HG02610 (cell line): ENCODE measurements around the gene ACTL8.

ENCODE experiments used
- ATAC-seq: cut with Tn5 transposase; IDR thresholded peaks from one replicate; pipeline ENCODE4 v1.9.1; 2021; ENCODE audit warnings: mild to moderate bottlenecking, moderate library complexity; ENCODE audit not compliant: unreplicated experiment

Gene ACTL8

DNA sequence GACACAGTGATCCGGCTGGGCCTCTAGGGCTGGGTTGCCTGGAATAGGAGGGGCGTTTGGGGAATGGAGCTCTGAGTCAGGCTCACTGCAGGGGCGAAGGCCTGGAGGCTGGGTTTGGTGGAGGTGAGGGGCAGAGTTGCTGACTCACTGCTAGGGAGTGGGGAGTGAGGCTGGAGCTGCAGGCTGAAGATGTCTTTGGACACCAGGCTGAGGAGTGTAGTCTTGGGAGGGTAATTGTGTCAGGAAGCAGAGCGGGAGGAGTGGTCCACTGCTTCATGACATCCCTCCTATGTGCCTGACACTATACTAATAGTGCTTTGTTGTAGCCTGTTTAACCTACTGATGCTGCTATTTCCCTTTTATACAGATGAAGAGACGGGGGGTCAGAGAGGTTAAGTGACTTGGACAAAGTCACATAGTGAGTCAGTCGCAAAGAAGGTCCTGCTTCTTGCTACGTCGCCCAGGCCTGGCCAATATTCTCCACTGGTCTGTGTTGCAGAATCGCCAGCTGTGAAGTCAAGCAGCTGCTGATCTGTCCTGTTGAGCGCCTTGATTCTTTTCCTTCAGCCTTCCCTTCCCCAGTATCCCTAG, 13.6 kb downstream of the ACTL8 start:
- no peak for ATAC-seq

DNA sequence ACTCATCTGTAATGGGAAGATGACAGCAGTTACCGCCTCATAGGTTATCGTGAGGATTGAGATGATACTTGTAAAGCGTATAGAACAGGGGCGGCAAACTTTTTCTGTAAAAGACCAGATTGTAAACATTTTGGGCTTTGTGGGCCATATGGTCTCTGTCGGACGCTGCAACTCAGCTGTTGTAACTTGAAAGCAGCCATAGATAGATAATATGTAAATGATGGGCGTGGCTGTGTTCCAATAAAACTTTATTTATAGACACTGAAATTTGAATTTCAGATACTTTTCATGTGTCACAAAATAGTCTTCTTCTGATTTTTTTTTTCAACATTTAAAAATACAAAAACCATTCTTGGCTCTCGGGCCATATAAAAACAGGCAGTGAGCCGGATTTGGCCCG, 15.8 kb downstream of the ACTL8 start:
- ATAC-seq = no peak

DNA sequence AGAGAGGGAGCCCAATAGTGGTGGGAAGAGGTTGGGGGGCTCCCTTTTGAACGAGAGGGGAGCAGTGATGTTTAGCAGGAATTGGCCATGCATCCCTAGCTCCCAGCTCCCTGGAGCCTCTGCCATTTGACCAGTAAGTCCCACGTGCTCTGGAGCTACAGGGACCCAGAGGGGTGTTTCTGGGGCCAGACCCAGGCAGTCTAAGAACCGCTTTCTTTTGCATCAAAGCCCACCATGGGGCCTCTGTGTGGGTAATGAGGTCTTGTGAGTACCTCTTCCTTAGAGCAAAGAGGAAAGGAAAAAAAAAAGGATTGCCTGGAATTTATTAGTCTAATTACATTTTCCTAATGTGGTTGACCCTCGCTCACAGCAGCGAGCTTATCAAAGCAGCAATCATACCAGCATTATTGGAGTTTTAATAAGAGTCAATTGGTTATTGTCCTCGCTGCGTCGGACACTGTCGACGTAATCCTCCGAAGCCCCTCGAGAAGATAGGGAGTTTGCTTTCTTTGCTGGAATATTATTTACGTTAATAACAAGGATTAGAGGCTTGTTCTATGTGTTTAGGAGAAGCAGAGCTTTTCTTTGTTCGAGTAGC, 17.6 kb downstream of the ACTL8 start:
- ATAC-seq = no peak

DNA sequence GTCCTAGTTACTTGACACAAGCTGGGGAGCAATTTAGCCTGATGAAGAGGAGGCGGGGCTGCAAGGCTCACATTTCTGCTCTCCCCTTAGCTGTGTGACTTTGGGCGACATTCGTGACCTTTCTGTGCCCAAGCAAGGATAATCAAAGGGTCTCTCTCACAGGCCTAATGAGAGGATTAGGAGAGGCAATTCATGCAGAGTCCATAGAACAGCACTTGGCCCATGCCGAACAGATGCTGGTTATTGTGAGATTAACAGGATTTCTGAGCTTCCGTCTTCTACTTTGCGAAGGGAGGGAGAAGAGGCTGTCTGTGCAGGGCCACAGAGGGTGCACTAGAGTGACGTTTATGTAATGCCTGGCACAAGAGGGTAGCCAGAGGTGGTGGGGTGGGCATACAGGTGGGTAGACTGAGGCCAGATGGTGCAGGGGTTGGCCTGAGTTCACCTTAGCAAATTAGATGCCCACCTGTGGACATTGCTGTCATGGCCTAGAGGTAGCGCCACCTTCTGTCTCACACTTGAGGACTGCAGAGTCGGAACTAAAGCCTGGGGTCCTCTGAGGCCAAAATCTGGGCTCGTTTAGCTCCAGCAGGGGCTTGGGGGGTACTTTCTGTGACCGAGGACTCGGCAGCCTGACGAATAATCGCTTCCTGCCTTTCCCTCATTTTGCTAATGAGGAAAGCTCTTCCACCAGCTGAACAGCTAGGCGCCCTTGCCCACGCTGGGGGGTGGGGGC, 18.6 kb downstream of the ACTL8 start:
- ATAC-seq = no peak

DNA sequence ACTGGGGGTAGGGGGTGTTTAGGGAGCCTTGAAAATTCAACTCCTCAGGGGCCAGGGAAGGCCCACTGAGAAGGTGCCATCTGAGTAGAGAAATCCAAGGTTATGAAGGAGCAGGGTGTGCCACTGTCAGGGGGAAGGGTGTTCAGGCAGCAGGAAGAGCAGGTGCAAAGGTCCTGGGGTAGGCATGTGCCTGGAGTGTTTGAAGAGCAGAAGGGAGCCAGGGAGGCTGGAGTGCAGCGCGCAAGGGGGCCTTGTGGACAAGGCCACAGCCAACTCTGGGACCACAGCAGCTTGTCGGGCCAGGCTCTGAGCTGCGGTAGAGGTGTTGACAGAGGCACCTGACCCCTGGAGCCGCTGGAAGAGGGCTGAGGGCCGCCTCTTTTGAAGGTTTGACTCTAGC, 19.3 kb downstream of the ACTL8 start:
- no peak for ATAC-seq

DNA sequence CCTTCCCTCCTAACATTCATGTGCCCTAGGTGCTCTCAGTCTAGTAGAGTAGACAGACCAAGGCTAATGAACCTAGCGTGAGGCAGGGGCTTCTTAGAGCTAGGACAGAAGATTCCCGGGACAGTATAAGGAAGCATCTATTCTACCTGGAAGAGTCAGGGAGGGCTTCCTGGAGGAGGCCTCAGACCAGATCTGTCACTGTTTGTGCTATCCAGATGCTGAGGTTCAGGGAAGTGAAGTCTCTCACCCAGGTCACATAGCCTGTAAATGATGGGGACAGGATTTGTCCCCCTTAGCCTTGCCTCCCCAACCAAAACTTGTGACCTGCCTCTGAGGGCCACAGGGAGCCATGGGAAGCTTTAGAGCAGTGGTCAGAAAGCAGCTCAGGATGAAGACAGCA, 20.7 kb downstream of the ACTL8 start:
- ATAC-seq = no peak

DNA sequence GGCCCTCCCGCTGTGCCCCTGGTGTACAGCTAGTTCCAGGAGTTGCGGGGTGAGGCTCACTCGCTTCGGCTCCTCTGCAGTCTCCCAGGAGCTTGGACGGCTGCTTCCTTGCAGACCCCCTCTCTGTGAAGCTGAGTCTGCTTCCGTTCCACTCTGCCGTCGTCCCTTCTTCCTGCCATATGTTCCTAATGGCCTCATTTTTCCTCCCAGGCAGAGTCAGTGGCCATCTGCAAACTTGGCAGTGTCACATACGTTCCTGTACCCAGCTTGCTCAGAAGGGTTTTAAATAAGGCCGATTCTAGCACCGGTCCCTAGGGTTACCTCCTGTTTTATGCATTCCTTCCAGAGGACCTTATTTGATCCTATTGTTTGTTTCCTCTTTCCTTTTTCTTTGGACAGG, 21.3 kb downstream of the ACTL8 start:
- no peak for ATAC-seq

DNA sequence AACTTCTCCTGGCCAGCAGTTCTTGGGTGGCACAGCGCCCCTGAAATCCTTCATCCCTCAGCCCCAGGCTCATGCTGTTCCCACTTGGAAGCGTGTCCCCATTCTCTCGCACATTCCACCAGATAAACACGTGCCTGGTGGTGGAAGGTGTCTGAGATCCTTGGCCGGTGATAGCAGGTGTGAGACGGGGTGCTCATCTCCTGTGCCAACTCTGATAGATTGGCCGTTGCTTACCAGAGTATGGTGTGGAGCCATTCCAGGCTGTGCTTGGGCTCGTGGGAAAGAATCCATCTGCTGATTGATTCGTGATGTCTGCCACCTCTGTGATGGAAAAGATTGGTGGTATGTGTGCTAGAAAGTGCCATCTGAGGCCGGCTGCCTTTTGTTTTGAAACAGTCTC, 22.2 kb downstream of the ACTL8 start:
- no peak for ATAC-seq

DNA sequence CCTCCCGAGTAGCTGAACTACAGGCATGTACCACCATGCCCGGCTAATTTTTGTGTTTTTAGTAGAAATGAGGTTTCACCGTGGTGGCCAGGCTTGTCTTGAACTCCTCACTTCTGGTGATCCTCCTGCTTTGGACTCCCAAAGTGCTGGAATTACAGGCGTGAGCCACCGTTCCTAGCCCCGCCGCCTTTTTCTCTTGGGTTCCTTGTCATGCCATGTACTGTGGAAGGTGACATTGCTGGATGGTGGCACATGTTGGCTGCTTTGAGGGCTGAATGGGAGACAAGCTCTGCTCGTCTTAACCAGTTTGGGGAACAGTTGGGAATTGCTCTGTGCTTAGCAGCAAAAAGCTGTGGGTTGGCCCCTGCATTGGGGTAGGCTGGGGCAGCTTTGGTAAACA, 22.7 kb downstream of the ACTL8 start:
- no peak for ATAC-seq

DNA sequence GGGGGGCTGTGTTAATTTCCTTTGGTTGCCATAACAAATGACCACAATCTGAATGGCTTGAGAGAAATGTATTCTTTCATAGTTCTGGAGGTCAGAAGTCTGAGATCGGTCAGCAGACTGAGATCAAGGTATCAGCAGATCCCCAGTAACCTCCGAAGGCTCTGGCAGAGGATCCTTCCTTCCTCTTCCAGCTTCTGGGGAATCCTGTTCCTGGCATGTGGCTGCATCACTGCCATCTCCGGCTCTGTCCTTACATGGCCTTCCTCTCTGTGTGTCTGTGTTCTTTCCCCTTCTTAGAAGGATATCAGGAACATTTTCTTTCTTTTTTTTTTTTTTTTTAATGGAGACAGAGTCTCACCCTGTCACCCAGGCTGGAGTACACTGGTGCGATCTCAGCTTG, 25.8 kb downstream of the ACTL8 start:
- no peak for ATAC-seq

DNA sequence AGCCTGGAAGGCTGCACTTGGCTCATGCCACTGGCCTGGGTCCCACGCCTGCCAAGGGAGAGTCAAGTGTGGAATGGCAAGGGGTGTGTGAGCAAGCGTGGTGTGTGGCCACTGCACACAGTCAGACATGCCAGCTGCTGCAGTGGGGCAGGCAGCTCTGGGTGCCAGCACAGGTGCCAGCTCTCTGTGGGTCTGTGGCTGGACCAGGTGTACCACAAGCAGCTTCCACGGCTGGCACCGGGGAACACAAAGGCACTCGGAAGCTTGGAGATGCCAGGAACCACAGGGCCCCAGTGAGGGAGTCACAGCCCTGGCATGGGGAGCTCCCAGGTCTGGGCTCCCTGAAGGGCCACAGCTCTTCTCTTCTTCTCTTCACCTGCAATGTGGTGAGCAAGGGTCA, 34.8 kb downstream of the ACTL8 start:
- ATAC-seq = no peak

DNA sequence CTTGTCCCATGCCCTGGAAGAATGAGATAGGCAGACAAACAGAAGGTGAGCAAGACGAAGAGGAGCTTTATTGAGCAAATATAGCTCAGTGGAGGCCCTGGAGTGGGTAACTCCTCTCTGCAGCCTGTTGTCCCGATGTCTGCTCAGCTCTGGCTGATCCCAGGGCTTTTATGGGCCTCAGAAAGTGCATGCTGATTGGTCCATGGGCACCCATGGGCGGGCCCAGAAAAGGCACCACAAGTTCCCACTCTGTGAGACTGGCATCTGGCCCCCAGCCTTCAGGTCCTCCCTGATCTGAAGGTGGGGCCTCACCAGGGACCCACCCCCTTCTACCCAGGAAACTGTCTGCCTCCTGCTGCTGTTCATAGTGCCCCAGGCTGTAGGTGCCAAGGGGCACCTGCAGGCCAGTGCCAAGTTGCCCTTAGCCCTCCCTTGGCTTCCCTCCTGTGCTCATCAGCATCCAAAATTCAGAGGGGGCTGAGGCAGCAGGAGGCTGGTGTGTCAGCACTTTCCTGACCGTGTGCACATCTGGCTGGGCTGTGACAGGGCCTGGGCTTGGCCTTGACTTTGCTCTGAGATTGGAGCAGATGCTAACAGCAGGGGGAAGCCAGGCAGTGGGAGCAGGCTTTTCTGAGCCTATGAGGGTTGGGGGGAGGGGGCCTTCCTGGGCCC, 35.4 kb downstream of the ACTL8 start:
- ATAC-seq = no peak

DNA sequence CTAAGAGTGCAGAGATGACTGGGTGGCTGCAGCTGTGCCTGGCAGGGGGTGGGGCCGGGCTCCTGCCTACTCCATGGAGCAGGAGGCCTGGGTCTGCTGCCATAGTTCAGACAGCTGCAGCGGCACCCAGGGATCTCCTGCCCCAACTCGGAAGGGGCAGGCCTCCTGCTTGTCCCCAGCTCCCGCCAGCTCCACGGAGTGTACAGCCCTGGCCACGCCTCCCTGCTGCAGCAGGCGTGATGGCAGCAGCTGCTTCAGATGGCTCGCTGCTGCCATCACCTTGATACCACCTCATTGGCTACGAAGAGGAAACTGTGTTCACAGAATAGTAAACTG, 35.9 kb downstream of the ACTL8 start:
- no peak for ATAC-seq

DNA sequence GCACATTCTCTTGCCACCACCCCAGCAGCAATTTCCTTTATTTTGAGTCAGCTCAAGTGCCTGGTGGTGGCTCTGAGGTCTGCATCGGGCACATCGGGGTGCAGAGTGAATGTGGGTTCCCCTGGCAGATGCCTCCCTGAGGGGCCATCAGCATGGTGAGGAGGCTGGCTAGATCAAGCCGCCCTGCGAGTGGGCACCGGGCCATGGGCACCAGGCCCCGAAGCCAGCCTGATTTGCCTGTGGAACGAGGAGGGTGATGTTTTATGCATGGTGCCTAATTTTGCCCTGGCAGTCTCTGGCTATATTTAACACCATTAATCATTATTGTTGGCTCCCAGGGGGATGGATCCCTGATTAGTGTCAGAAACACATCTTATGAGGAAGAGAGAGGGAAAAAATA, 36.3 kb downstream of the ACTL8 start:
- no peak for ATAC-seq

DNA sequence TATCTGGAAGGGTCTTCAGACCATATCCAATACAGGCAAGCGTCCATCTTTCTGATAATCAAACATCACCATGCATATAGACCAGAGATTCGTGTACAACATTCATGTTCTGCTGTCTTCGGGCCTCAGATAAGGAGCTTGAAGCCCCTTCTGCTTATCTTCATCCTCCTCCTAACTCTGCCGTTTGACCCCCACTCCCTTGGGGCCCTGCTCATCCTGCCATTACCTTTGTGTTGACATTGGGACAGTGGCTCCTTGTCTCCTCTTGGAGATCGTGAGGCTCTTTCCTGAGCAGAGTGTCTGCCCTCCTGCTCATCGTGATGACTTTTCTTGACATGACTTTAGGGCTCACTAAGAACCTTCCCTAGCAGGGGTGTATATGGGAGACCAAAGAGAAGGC, 37.3 kb downstream of the ACTL8 start:
- ATAC-seq = no peak

DNA sequence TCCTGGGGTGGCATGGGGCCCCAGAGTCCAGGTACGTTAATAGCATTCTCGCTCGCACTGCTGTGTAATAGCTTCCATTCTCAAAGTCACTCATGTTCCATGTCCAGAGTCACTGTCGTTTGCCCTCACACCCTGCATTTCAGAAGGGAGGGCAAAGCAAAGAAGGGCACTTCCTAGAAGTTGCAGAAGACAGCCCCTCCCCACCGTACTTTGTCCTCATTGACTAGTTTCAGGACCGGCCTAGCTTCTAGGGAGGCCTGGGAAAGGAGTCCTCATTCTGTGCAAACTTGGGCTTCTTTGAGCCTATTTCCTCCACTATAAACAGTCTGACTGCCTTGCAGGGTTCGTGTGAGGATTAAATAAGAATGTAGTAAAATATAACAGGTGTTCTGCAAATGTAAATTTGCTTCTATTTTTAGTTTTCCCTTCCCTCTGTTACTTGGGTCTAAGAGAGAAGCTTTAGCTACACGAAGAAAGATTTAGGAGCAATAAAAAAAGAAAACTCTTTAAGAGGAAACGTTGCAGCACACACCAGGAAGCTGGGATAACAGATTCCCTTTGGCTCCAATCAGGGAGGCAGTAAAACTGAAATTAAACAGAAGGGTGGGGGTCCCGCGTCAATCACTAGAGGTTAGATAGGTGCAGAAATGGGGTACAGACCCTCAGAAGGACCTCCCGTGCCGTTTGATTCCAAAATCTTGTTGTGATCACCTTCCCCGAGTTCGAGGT, 40.1 kb downstream of the ACTL8 start:
- no peak for ATAC-seq

DNA sequence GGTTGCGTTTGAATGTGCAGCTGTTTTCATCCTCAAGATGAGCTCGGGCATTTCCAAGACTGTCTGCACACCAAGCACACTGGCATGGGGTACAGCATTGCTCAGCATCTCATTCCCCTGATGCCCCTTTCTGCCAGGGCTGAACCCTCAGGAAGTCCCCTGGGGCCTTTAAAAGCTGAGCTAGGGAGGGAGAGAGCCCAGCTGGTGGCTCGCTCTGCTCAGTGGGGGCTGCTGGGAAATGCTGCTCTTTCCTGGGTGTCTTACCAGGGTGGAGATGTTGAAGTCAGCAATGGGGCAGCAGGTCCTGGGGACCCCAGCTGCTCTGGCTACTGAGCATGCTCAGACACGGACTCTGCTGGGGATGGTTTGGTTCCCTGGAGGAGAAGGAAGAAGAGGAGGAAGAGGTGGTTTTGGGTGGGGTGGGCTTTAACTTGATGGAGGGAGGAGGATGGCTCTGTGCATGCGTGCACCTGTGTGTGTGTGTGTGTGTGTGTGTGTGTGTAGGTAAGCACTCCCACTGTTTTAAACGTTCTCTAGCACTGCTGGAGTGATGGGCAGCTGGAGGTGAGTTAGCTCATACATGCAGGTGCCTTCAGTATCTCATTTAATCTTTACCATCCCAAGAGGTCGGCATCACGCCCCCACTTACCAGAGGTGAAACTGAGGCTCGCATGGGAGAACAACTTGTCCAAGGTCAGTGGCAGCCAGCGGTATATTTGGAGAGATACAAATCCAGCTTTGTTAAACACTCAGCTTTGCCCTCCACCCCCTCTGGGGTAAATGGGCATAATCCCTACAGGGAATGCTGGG, 40.9 kb downstream of the ACTL8 start:
- no peak for ATAC-seq

DNA sequence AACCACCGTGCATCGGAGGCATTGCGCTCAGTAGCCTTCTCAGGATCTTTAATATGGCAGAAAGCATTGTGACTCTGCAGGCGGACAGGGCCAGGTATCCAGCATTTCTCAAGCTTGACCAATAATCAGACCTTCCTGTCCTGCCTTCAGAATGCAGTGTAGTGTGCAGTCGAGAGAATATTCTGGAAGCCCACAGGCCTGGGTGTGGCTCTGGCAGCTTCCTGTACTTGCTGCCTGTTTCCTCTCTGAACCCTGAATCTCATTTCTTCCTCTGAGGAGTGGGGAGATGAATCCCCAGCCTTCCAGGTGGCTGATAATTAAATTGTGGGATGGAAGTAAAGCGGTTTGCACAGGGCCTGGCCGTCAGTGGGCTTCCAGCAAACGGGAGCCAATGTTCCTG, 42.3 kb downstream of the ACTL8 start:
- no peak for ATAC-seq

DNA sequence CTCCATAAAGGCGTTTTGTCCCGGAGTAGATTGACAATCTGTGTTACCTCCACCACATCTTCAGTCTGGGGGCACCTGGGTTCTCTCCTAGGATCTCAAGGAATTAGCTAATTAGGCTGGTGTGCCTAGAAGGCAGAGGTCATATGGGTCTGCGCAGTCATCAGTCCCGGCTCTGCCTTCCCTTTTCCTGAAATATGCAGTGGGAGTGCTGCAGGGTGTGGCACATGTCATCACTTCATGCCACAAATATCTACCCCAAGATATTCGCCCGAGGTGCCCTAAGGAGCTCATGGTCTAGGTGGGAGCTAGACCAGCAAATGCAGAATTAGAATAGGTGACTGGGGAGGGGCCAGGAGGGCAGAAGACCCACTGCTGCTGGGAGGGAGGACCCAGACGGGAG, 42.9 kb downstream of the ACTL8 start:
- ATAC-seq = no peak

DNA sequence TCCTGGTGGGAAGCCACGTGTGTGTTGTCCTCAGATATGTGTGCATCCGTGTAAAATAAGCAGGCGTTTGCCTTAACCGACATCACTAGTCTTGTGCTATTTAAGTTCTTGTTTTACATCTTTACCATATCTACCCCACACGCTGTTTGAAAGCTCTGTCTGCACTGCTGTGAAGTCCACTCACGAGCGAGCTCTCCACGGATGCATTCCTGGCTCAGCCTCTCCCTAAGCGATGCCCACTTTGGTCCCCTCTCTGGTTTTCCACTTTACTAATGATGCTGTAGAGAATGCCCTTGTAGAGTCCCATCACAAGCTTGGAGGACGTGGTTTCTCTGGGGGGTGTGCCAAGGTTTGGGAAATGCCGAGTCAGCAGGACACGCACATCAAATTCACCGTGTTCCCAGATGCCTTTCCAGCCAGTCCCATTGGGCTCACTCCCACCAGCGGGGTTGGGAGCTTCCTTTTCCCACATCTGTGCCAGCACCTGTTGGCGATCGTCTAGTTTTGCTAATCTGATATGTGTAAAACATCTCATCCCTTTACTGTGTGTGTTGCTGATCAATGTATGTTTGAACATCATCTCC, 43.8 kb downstream of the ACTL8 start:
- no peak for ATAC-seq
